Tibial nerve (tissue), 4 donors: ENCODE results near the gene CXCL16. TPM values are rescaled to one million over a fixed set of nuclear protein-coding genes. Genes with fewer than 3 reads are reported as not detected.
A peak's percentile ranks its signal among the peaks of the same experiment; 100 is the strongest.

Source experiments
- DNase-seq, 2 donors: peaks; one replicate each; pipeline ENCODE4 v3.0.0-alpha.2; 2019; ENCODE audit warnings: low spot score in 2 of 2
- H3K27ac ChIP-seq, 4 donors: fragments of 200-600 bp; sonication (generic) in 3 of 4; one replicate each; pipeline ENCODE4 v1.5.1; 2017 to 2019; ENCODE audit warnings: mild to moderate bottlenecking in 1 of 4
- H3K27me3 ChIP-seq, 2 donors: fragments of 200-600 bp; sonication (generic) in 1 of 2; one replicate each; pipeline versions ENCODE4 v1.5.1 to v1.6.0; 2017 to 2019
- H3K36me3 ChIP-seq, 3 donors: fragments of 200-600 bp; sonication (generic); one replicate each; pipeline ENCODE4 v1.5.1; 2018 to 2019
- H3K4me1 ChIP-seq, 4 donors: fragments of 200-600 bp; sonication (generic) in 3 of 4; one replicate each; pipeline ENCODE4 v1.5.1; 2017 to 2019
- H3K4me3 ChIP-seq, 4 donors: fragments of 200-600 bp; sonication (generic) in 3 of 4; one replicate each; pipeline ENCODE4 v1.5.1; 2017 to 2019; ENCODE audit warnings: mild to moderate bottlenecking in 1 of 4, moderate library complexity in 1 of 4
- H3K9me3 ChIP-seq, 4 donors: fragments of 200-600 bp; sonication (generic) in 3 of 4; one replicate each; pipeline ENCODE4 v1.5.1; 2017 to 2019
- CTCF ChIP-seq, 5 experiments: fragments of 200-600 bp in 3 of 5; fragments of 450-650 bp in 2 of 5; sonication (generic) in 3 of 5; IDR thresholded peaks; one replicate each; pipeline ENCODE4 v1.5.1; 2016 to 2019; ENCODE audit warnings: antibody characterized with exemption in 5 of 5, mild to moderate bottlenecking in 3 of 5, moderate library complexity in 2 of 5
- EP300 ChIP-seq, 2 donors: sonication (generic); formaldehyde crosslinking; IDR thresholded peaks; one replicate each; pipeline ENCODE4 v1.6.1; 2017; ENCODE audit warnings: antibody characterized with exemption in 2 of 2, mild to moderate bottlenecking in 1 of 2
- POLR2A ChIP-seq, 2 donors: fragments of 450-650 bp; IDR thresholded peaks; one replicate each; pipeline ENCODE4 v1.6.1; 2017; ENCODE audit warnings: antibody characterized with exemption in 2 of 2, mild to moderate bottlenecking in 2 of 2, moderate library complexity in 2 of 2
- WGBS, 2 donors: methylation state at CpG; one replicate each; pipeline ENCODE4 v1.1.5; 2018; 5-methylcytosine and 5-hydroxymethylcytosine counted together
- total RNA-seq, 4 donors: library from RNA; depleted of rRNA; stranded (reverse); fragments of >200 nt; gene quantifications; one replicate each; pipeline ENCODE4 v1.1.0, GENCODE V29; 2016

CXCL16 gene
- total RNA-seq, 4 donors from 2014 or later: 5.7 to 27.3 (median 13.6) TPM

GRCh38 chr17:4786106-4786511 is 46.4 kb upstream of the CXCL16 start, which contains the start of gene VMO1:
VMO1 (minus strand) TSS chr17:4786364; CDS start chr17:4786352, 12 bp downstream.
- no peaks in the 10 kb centered on the region for H3K9me3 ChIP-seq
- H3K4me1 ChIP-seq: peaks cover 0 to 48% (median 27%) of the 10 kb centered on the region in 4 donors
- DNase-seq: no peak
- H3K4me3 ChIP-seq: peak within 1 kb of the TSS in 2 of 4 donors; percentile 21 to 35
- 4 to 6% methylated on average over 19 to 21 of the region's 24 CpGs for WGBS, 2 donors
- no peak for TF ChIP-seq CTCF (IDR thresholded peaks at IDR 0.05)
- TF ChIP-seq EP300 (IDR thresholded peaks at IDR 0.05): no peak
- TF ChIP-seq POLR2A (IDR thresholded peaks at IDR 0.05): no peak
- H3K27me3 ChIP-seq: peaks cover 0 to 49% of the 10 kb centered on the region in 2 donors
- H3K36me3 ChIP-seq: no peaks in the 10 kb centered on the region
- H3K27ac ChIP-seq: peak within 1 kb of the TSS in 1 of 4 donors; percentile 43

- TF ChIP-seq POLR2A (IDR thresholded peaks at IDR 0.05): no peak
- TF ChIP-seq EP300 (IDR thresholded peaks at IDR 0.05): no peak
- no peak for TF ChIP-seq CTCF (IDR thresholded peaks at IDR 0.05)
- 10 to 17% methylated on average over 43 to 49 of the region's 61 CpGs for WGBS, 2 donors
These were observed 45.8 kb upstream of the CXCL16 start for GRCh38 chr17:4785311-4786105.

GRCh38 chr17:4782652-4783051 is 42.9 kb upstream of the CXCL16 start:
- Histone ChIP-seq H3K4me1 (peaks cover 0 to 27% (median 14%) of the 10 kb centered on the region in 4 donors), H3K27ac (no peak overlapping the region), H3K9me3 (no peaks in the 10 kb centered on the region), H3K27me3 (peaks cover 0 to 63% of the 10 kb centered on the region in 2 donors), H3K36me3 (no peaks in the 10 kb centered on the region), H3K4me3 (no peak overlapping the region)
- TF ChIP-seq EP300 (IDR thresholded peaks at IDR 0.05): no peak
- TF ChIP-seq POLR2A (IDR thresholded peaks at IDR 0.05): no peak
- no peak for TF ChIP-seq CTCF (IDR thresholded peaks at IDR 0.05)
- DNase-seq: no peak
- WGBS, 2 donors: 35 to 39% methylated on average over 27 to 28 of the region's 28 CpGs

More at GRCh38 chr17:4785311-4786105, 45.8 kb upstream of the CXCL16 start:
- H3K36me3 ChIP-seq: no peaks in the 10 kb centered on the region
- DNase-seq: no peak
- peaks cover 0 to 48% (median 25%) of the 10 kb centered on the region in 4 donors for H3K4me1 ChIP-seq
- peak overlapping the region in 2 of 4 donors; percentile 21 to 35 for H3K4me3 ChIP-seq
- H3K27ac ChIP-seq: no peak overlapping the region
- no peaks in the 10 kb centered on the region for H3K9me3 ChIP-seq
- peaks cover 0 to 55% of the 10 kb centered on the region in 2 donors for H3K27me3 ChIP-seq

- Histone ChIP-seq H3K4me1 (peaks cover 0 to 5% (median under 1%) of the 10 kb centered on the region in 4 donors), H3K27me3 (peaks cover 0 to 58% of the 10 kb centered on the region in 2 donors), H3K9me3 (no peaks in the 10 kb centered on the region), H3K4me3 (no peak overlapping the region), H3K36me3 (no peaks in the 10 kb centered on the region), H3K27ac (no peak overlapping the region)
- WGBS, 2 donors: 79 to 87% methylated on average over 11 of the region's 11 CpGs
- TF ChIP-seq EP300 (IDR thresholded peaks at IDR 0.05) (no peak), CTCF (IDR thresholded peaks at IDR 0.05) (no peak), POLR2A (IDR thresholded peaks at IDR 0.05) (no peak)
- DNase-seq: no peak
These were observed 40.7 kb upstream of the CXCL16 start for GRCh38 chr17:4780325-4780955.
